Measurements from ENCODE around the gene KREMEN1. TPM values are rescaled to one million over a fixed set of nuclear protein-coding genes. Genes with fewer than 3 reads are reported as not detected.

Gene KREMEN1
- total and polyA plus RNA-seq, 4 donors, result 1.2 to 22.6 (median 3.8) TPM

DNA sequence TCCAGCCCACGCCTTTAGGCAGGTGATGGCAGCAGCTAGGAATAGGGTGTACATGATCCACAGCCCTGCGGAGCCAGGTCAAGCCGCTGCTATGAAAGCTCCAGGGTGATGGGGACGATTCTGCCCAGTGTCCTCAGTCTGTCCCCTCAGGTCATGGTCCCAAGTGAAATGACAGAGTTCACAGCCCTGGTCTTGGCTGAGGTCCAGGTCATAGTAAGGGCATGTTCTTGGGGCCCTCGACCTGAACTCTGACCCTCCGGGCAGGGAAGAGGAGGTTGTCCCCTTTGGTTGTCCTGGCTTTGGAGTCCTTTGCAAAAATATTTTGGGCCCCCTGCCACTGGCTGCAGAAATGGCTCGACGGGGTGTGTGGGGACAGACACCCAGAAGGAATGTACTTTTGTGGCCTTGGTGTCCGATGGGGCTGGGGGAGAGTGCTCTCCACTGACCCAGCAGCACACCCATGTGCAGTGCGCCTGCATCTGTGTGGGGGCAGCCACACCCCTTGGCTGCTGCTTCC, 18.5 kb upstream of the KREMEN1 start (continued):
- TF ChIP-seq, protein P1, sequence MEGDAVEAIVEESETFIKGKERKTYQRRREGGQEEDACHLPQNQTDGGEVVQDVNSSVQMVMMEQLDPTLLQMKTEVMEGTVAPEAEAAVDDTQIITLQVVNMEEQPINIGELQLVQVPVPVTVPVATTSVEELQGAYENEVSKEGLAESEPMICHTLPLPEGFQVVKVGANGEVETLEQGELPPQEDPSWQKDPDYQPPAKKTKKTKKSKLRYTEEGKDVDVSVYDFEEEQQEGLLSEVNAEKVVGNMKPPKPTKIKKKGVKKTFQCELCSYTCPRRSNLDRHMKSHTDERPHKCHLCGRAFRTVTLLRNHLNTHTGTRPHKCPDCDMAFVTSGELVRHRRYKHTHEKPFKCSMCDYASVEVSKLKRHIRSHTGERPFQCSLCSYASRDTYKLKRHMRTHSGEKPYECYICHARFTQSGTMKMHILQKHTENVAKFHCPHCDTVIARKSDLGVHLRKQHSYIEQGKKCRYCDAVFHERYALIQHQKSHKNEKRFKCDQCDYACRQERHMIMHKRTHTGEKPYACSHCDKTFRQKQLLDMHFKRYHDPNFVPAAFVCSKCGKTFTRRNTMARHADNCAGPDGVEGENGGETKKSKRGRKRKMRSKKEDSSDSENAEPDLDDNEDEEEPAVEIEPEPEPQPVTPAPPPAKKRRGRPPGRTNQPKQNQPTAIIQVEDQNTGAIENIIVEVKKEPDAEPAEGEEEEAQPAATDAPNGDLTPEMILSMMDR (IDR thresholded peaks at IDR 0.05; ENCODE audit: low read depth, low read length, missing input control), result no peak

DNA sequence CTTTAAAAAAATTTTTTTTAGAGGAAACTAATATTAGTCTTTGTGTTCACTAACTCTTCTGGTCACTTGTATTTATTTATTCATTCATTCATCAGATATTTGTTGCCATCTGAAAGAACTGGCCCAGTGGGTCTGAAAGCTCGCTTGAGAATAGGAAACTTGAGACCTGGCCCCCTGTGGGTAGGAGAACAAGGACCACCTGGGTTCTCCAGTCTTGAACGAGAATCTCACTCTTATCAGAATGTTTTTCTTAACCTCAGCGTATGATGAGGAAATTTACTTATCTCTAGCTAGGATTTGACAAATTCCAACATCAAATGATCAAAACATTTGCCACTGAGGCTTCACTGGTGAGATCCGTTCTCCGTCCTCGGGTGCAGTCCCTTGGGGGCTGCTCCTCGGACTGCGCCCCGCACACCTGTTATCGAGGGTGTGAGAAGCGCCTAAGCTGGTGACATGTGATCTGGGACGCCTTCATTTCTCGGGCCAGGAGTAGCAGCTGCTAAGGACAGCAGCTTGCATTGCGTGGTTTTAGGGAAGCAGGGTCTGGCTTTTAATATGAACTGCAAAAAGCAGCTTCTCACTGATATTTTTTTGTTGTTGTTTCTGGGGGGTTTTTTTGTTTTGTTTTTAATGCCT, 17.5 kb upstream of the KREMEN1 start:
- H3K4me3 ChIP-seq (ENCODE audit: low read depth in 1 of 3, low read length in 3 of 3), result no peak overlapping the region
- 89% methylated on average over 14 of the region's 14 CpGs for WGBS
- H3K36me3 ChIP-seq (ENCODE audit: control insufficient read depth in 4 of 4, insufficient read depth in 3 of 4, low read depth in 1 of 4, low read length in 3 of 4), result peaks cover 0 to 6% (median under 1%) of the 10 kb centered on the region in 4 donors
- H3K27me3 ChIP-seq (ENCODE audit: control insufficient read depth in 4 of 4, insufficient read depth in 4 of 4, low read length in 3 of 4), result no peaks in the 10 kb centered on the region
- DNase-seq (ENCODE audit: low spot score), result no peak
- no peak overlapping the region for H3K27ac ChIP-seq (ENCODE audit: low read depth in 1 of 2, low read length in 2 of 2)
- peaks cover 4 to 17% (median 13%) of the 10 kb centered on the region in 4 donors for H3K4me1 ChIP-seq (ENCODE audit: control insufficient read depth in 4 of 4, insufficient read depth in 4 of 4, low read length in 3 of 4)
- H3K9me3 ChIP-seq (ENCODE audit: control insufficient read depth in 4 of 4, low read length in 3 of 4), result no peaks in the 10 kb centered on the region
- TF ChIP-seq NR2F2 (IDR thresholded peaks at IDR 0.05), result no peak
- no peak for TF ChIP-seq RAD21 (IDR thresholded peaks at IDR 0.05)
- TF ChIP-seq, protein P2, sequence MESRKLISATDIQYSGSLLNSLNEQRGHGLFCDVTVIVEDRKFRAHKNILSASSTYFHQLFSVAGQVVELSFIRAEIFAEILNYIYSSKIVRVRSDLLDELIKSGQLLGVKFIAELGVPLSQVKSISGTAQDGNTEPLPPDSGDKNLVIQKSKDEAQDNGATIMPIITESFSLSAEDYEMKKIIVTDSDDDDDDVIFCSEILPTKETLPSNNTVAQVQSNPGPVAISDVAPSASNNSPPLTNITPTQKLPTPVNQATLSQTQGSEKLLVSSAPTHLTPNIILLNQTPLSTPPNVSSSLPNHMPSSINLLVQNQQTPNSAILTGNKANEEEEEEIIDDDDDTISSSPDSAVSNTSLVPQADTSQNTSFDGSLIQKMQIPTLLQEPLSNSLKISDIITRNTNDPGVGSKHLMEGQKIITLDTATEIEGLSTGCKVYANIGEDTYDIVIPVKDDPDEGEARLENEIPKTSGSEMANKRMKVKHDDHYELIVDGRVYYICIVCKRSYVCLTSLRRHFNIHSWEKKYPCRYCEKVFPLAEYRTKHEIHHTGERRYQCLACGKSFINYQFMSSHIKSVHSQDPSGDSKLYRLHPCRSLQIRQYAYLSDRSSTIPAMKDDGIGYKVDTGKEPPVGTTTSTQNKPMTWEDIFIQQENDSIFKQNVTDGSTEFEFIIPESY (IDR thresholded peaks at IDR 0.05), result no peak
- TF ChIP-seq SP1 (IDR thresholded peaks at IDR 0.05), result no peak
- TF ChIP-seq FOXA2 (IDR thresholded peaks at IDR 0.05), result no peak
- TF ChIP-seq GABPA (IDR thresholded peaks at IDR 0.05 in 1 of 2, conservative IDR thresholded peaks at IDR 0.05 in 1 of 2), result no peak
- no peak for TF ChIP-seq TAF1 (conservative IDR thresholded peaks at IDR 0.05)
- TF ChIP-seq, protein P3, sequence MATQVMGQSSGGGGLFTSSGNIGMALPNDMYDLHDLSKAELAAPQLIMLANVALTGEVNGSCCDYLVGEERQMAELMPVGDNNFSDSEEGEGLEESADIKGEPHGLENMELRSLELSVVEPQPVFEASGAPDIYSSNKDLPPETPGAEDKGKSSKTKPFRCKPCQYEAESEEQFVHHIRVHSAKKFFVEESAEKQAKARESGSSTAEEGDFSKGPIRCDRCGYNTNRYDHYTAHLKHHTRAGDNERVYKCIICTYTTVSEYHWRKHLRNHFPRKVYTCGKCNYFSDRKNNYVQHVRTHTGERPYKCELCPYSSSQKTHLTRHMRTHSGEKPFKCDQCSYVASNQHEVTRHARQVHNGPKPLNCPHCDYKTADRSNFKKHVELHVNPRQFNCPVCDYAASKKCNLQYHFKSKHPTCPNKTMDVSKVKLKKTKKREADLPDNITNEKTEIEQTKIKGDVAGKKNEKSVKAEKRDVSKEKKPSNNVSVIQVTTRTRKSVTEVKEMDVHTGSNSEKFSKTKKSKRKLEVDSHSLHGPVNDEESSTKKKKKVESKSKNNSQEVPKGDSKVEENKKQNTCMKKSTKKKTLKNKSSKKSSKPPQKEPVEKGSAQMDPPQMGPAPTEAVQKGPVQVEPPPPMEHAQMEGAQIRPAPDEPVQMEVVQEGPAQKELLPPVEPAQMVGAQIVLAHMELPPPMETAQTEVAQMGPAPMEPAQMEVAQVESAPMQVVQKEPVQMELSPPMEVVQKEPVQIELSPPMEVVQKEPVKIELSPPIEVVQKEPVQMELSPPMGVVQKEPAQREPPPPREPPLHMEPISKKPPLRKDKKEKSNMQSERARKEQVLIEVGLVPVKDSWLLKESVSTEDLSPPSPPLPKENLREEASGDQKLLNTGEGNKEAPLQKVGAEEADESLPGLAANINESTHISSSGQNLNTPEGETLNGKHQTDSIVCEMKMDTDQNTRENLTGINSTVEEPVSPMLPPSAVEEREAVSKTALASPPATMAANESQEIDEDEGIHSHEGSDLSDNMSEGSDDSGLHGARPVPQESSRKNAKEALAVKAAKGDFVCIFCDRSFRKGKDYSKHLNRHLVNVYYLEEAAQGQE (IDR thresholded peaks at IDR 0.05), result no peak
- H3K9ac ChIP-seq (ENCODE audit: low read depth in 1 of 2, low read length in 2 of 2), result no peak overlapping the region

DNA sequence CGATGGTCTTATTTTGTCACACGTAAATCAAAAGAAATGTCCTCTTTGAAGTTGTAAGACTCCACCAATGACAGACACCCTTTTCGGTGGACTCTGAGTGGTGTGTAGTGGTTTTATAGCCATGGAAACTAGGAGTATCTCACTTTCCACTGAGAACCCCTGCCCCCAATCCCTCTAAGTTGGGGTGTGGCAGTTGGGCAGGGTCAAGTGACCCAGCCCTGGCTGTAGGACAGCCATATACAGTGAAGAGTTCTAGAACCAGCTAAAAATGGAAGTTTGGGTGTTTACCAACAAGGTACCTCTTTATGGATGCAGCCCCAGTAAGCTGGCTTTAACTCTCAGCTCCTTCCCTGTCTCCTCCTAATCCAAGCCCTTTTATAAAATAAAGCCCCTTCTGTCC, 16.4 kb upstream of the KREMEN1 start:
- no peaks in the 10 kb centered on the region for H3K27me3 ChIP-seq (ENCODE audit: control insufficient read depth in 4 of 4, insufficient read depth in 4 of 4, low read length in 3 of 4)
- H3K36me3 ChIP-seq (ENCODE audit: control insufficient read depth in 4 of 4, insufficient read depth in 3 of 4, low read depth in 1 of 4, low read length in 3 of 4), result no peaks in the 10 kb centered on the region
- no peaks in the 10 kb centered on the region for H3K9me3 ChIP-seq (ENCODE audit: control insufficient read depth in 4 of 4, low read length in 3 of 4)
- H3K27ac ChIP-seq (ENCODE audit: low read depth in 1 of 2, low read length in 2 of 2), result no peak overlapping the region
- DNase-seq (ENCODE audit: low spot score), result no peak
- H3K4me3 ChIP-seq (ENCODE audit: low read depth in 1 of 3, low read length in 3 of 3), result no peak overlapping the region
- no peak overlapping the region for H3K9ac ChIP-seq (ENCODE audit: low read depth in 1 of 2, low read length in 2 of 2)
- peaks cover 4 to 17% (median 13%) of the 10 kb centered on the region in 4 donors for H3K4me1 ChIP-seq (ENCODE audit: control insufficient read depth in 4 of 4, insufficient read depth in 4 of 4, low read length in 3 of 4)
- 98% methylated on average over 3 of the region's 3 CpGs for WGBS
- TF ChIP-seq HNF4G (IDR thresholded peaks at IDR 0.05) (no peak), EGR1 (IDR thresholded peaks at IDR 0.05; ENCODE audit: low read depth in 2 of 2) (no peak), TAF1 (conservative IDR thresholded peaks at IDR 0.05) (no peak), HNF4A (conservative IDR thresholded peaks at IDR 0.05) (no peak), YY1 (IDR thresholded peaks at IDR 0.05) (no peak), FOXA2 (IDR thresholded peaks at IDR 0.05) (no peak), FOXA1 (IDR thresholded peaks at IDR 0.05) (no peak), SP1 (IDR thresholded peaks at IDR 0.05) (no peak), GABPA (IDR thresholded peaks at IDR 0.05 in 1 of 2, conservative IDR thresholded peaks at IDR 0.05 in 1 of 2) (no peak)
- TF ChIP-seq, protein P2 (IDR thresholded peaks at IDR 0.05), result no peak
- TF ChIP-seq, protein P3 (IDR thresholded peaks at IDR 0.05), result no peak

Measured in liver (tissue), 9 donors.